K562 (cell line): Measurements from ENCODE around the gene GCDH. TPM values are rescaled to one million over a fixed set of nuclear protein-coding genes. Genes with fewer than 3 reads are reported as not detected.

Source experiments
- BCL6 ChIP-seq: fragments of 250-450 bp; sonication (Bioruptor Pico); IDR thresholded peaks from 2 replicates; pipeline ENCODE4 v1.4.0; 2020
- FOXP4 ChIP-seq: sonication (generic); formaldehyde crosslinking; IDR thresholded peaks from 2 replicates; pipeline ENCODE4 v1.8.0; 2022; ENCODE audit warnings: mild to moderate bottlenecking, missing genetic modification reagents, borderline replicate concordance
- GTF2B ChIP-seq: IDR thresholded peaks from 2 replicates; pipeline ENCODE4 v1.6.1; 2011; ENCODE audit not compliant: insufficient read length; ENCODE audit errors: extremely low read depth
- HBP1 ChIP-seq: fragments of 450-650 bp; formaldehyde crosslinking; IDR thresholded peaks from 2 replicates; pipeline ENCODE4 v1.4.0; 2022; ENCODE audit warnings: missing genetic modification characterization
- PRDM10 ChIP-seq: fragments of 450-650 bp; IDR thresholded peaks from 2 replicates; pipeline ENCODE4 v1.6.1; 2018; ENCODE audit not compliant: partially characterized antibody
- SMAD4 ChIP-seq: fragments of 250-450 bp; sonication (Bioruptor Pico); conservative IDR thresholded peaks from 2 replicates; pipeline ENCODE4 v1.8.0; 2021; ENCODE audit warnings: inconsistent platforms, mild to moderate bottlenecking, moderate library complexity
- SRF ChIP-seq, 2 experiments: fragments of 250-450, 450-650 bp in 1 of 2; sonication (Bioruptor Pico) in 1 of 2; sonication (generic) in 1 of 2; formaldehyde crosslinking; IDR thresholded peaks; 2 replicates each; pipeline versions ENCODE4 v1.5.0 to v1.5.1; 2020 to 2022; ENCODE audit warnings: mild to moderate bottlenecking in 1 of 2, missing genetic modification reagents in 1 of 2
- ZFP30 ChIP-seq: fragments of 250-450 bp; sonication (Bioruptor Pico); IDR thresholded peaks from 2 replicates; pipeline ENCODE4 v1.8.0; 2022; ENCODE audit warnings: moderate library complexity, mild to moderate bottlenecking, inconsistent platforms, borderline replicate concordance
- ZNF395 ChIP-seq: fragments of 200-800 bp; sonication (Bioruptor generic); IDR thresholded peaks from 2 replicates; pipeline ENCODE4 v1.6.1; 2017; ENCODE audit warnings: missing genetic modification characterization, missing compliant biosample characterization
- ZNF592 ChIP-seq: fragments of 450-650 bp; IDR thresholded peaks from 2 replicates; pipeline ENCODE4 v1.6.1; 2017; ENCODE audit warnings: antibody characterized with exemption, mild to moderate bottlenecking
- ZNF699 ChIP-seq: fragments of 250-450 bp; sonication (Bioruptor Pico); IDR thresholded peaks from 2 replicates; pipeline ENCODE4 v1.8.0; 2021; ENCODE audit warnings: mild to moderate bottlenecking, moderate library complexity; ENCODE audit not compliant: insufficient replicate concordance
- polyA plus RNA-seq, 8 experiments: library from polyadenylated mRNA; depleted of rRNA in 4 of 8; stranded (reverse) in 5 of 8; unstranded in 3 of 8; fragments of >200 nt; fragmentation: Nextera tagmentation in 2 of 8; fragmentation: Illumina TruSeq in 1 of 8; extraction: Ambion mirVana in 2 of 8; extraction: Trizol in 1 of 8; gene quantifications; 2 replicates each; pipeline versions ENCODE4 v1.2.1 to v1.2.3, GENCODE V29; 2011 to 2014; ENCODE audit warnings: inconsistent platforms in 1 of 8, missing spikeins in 1 of 8
- total RNA-seq, 7 experiments: library from RNA; depleted of rRNA in 6 of 7; stranded (reverse); fragments of >200 nt in 6 of 7; fragmentation: Illumina TruSeq in 2 of 7; extraction: Trizol in 2 of 7; gene quantifications; 2 replicates each; pipeline versions ENCODE4 v1.2.1 to v1.2.3, GENCODE V29; 2011 to 2021; ENCODE audit warnings: low replicate concordance in 1 of 7

Gene GCDH
- total and polyA plus RNA-seq, 9 of the 15 experiments (the other 6 are each of a cell fraction or from before 2014, with no cell fraction given) = 2.9 to 50.8 (median 19.1) TPM

- peak; percentile 71; the same call in 1 of the 2 replicates for TF ChIP-seq FOXP4 (CRISPR knock-in tag)
- TF ChIP-seq ZNF395 (CRISPR knock-in tag) = 0 out of 2 replicates have a peak, but pooled peaks have one; percentile 27
- TF ChIP-seq PRDM10 = peak; percentile 86
- TF ChIP-seq ZFP30 (CRISPR knock-in tag) = no peak
- no peak for TF ChIP-seq ZNF699 (CRISPR knock-in tag)
- no peak for TF ChIP-seq SMAD4
- TF ChIP-seq SRF (CRISPR knock-in tag; IDR thresholded peaks at IDR 0.05) = no peak
- TF ChIP-seq BCL6 (CRISPR knock-in tag) = no peak
- no peak for TF ChIP-seq GTF2B
- TF ChIP-seq HBP1 = no peak
- TF ChIP-seq ZNF592 = 0 out of 2 replicates have a peak, but pooled peaks have one; percentile 53
Observed at GRCh38 chr19:12937093-12937926, 46.4 kb downstream of the GCDH start (continued).
